ENCODE results near the gene JMJD4. TPM values are rescaled to one million over a fixed set of nuclear protein-coding genes. Genes with fewer than 3 reads are reported as not detected.
"Not testable (repeated sequence)": the region's sequence is repeated elsewhere in the genome, so short reads cannot be mapped to it uniquely, and the experiment has no call there.

The JMJD4 gene
- total RNA-seq, 1 donor from 2014 or later: 15.9 TPM

DNA sequence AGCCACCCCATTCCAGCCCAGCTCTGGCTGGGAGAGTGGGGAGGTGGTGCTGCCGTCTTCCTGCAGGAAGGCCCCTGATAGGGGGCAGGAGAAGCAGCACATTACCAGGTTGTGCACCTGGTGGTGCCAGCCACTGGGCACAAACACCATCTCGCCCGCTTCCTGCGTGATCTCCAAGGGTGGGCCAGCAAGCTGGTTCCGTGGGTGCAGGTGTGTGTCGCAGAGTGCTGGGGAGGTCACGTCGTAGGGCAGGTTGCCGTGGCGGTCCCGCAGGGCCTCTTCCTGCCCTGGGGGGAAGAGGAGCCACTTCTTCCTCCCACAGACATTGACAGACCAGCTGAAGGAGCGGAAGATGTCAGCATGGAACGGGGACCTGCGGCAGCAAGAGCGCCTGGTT is 1.8 kb downstream of the JMJD4 start:
- no peak for DNase-seq (ENCODE audit: low read depth in 2 of 2)

GRCh38 chr1:227732586-227733308 is 2.4 kb downstream of the JMJD4 start:
- no peak for DNase-seq (ENCODE audit: low read depth in 2 of 2)

- DNase-seq (ENCODE audit: low read depth in 2 of 2): no peak
Measured at GRCh38 chr1:227731696-227732585, 3.2 kb downstream of the JMJD4 start.

- no peak for DNase-seq (ENCODE audit: low read depth in 2 of 2)
Measured at GRCh38 chr1:227731241-227731677, 3.8 kb downstream of the JMJD4 start.

GRCh38 chr1:227730630-227731151 is 4.4 kb downstream of the JMJD4 start:
- no peak for DNase-seq (ENCODE audit: low read depth in 2 of 2)

- DNase-seq (ENCODE audit: low read depth in 2 of 2): peak in 1 of 2 donors; percentile 56
Measured at GRCh38 chr1:227729881-227730629, 5.0 kb downstream of the JMJD4 start.

- DNase-seq (ENCODE audit: low read depth in 2 of 2): no peak
Measured at GRCh38 chr1:227729144-227729880, 5.8 kb downstream of the JMJD4 start.

DNA sequence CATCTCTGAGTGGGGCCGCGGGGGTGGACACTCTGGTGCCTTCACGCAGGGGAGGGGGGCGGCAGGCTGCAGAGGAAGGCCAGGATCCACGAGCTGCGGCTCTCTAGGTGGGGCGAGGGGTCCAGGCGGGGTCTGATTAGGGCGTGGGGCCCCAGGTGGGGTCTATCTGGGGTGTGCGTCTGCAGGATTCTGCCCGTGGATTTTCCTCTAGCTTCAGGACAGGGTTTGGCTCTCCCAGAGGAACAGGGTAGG is 6.3 kb downstream of the JMJD4 start:
- DNase-seq (ENCODE audit: low read depth in 2 of 2): no peak

GRCh38 chr1:227728059-227728891 is 6.8 kb downstream of the JMJD4 start:
- DNase-seq (ENCODE audit: low read depth in 2 of 2): peak in 1 of 2 donors; percentile 53

- no peak for DNase-seq (ENCODE audit: low read depth in 2 of 2)
Measured at GRCh38 chr1:227726924-227727599, 8.0 kb downstream of the JMJD4 start.

DNA sequence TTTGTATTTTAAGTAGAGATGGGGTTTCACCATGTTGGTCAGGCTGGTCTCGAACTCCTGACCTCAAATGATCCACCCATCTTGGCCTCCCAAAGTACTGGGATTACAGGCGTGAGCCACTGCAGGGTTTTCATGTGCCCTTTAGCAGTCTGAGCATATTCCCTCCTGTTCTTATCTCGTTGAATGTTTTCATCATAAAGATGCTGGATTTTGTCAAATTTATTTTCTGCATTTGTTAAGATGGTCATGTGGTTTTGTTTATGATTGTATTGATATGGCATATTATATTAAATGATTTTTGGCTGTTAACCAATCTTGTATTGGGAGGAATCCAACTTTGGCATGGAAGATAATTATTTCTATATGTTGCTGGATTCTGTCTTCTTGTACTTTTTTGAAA is 8.8 kb downstream of the JMJD4 start:
- no peak for DNase-seq (ENCODE audit: low read depth in 2 of 2)

DNA sequence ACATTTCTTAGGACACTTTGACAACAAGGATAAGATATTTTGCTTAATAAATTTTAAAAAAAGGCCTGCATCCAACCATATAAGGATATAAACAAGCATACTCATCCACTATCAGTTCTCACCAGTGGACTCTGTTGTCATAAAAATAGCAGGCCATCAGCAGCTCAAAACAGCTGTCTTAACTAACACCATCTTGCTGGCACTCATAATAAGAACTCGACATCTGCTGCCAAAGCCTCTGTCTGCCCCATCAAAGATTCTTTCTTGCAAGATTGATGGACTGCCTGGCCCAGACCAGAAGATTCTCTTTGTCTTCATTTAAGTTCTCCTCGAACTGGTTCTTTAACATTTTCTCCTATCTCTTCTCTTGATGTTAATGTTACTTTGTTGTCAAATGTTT is 10.1 kb downstream of the JMJD4 start:
- DNase-seq (ENCODE audit: low read depth in 2 of 2): no peak

DNA sequence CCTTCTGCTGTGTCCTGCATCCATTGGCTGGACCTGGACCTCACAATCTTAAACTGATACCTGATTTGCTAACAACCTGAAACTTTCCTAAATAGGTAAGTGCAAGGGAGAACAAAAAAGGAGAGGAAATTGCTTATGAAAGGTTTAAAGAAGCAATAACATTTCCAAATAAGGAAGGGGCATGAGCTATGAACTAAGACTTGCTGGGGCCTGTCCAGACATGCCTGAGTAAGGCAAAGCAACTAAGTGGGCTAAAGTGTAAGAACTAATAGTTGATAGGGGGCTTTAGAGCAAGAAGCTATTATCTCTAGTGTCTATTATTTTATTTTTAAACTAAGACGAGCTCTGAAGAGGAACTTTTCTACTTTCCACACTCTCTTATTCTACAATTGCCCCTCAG is 11.6 kb downstream of the JMJD4 start:
- DNase-seq (ENCODE audit: low read depth in 2 of 2): no peak

DNA sequence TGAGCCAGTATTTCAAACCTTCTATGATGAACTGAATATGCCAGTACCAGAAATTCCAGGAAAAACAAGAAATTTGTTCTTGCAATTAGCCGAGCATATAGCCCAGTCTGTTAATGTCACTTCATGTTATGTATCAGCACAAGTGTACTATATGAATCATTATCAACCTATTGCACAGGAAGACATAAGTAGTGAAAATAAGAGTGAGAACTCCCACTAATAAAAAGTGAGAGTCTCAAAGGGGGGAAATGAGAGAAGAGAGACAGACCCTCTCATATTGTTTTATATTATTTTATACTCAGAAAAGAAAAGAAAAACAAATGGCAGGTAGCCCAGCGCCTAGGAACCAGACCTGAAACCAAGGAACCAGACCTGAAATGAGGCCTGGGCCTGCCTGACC is 16.2 kb downstream of the JMJD4 start:
- no peak for DNase-seq (ENCODE audit: low read depth in 2 of 2)

GRCh38 chr1:227712648-227713047 is 22.5 kb downstream of the JMJD4 start:
- DNase-seq (ENCODE audit: low read depth in 2 of 2): no peak

DNA sequence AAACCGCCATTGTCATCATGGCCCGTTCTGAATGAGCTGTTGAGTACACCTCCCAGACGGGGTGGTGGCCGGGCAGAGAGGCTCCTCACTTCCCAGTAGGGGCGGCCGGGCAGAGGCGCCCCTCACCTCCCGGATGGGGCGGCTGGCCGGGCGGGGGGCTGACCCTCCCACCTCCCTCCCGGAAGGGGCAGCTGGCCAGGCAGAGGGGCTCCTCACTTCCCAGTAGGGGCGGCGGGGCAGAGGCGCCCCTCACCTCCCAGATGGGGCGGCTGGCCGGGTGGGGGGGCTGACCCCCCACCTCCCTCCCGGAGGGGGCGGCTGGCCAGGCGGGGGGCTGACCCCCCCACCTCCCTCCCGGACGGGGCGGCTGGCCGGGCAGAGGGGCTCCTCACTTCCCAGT is 24.6 kb downstream of the JMJD4 start:
- not testable (repeated sequence) for DNase-seq (ENCODE audit: low read depth in 2 of 2)

DNA sequence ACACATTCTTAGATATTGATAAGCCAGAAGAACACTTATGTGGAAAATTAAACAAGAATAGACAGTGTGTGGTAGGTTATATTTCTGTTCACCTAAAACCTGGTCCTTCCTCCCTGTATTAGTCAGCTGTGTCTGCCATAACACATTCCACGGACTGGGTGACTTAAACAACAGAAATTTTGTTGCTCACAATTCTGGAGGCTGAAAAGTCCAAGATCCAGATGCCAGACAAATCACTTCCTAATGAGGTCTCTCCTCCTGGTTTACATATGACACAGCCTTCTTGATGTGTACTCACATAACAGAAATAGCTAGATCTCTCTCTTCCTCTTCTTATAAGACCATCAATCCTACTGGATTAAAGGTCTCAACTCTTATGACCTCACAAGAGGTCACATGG is 25.7 kb downstream of the JMJD4 start:
- DNase-seq (ENCODE audit: low read depth in 2 of 2): no peak

DNA sequence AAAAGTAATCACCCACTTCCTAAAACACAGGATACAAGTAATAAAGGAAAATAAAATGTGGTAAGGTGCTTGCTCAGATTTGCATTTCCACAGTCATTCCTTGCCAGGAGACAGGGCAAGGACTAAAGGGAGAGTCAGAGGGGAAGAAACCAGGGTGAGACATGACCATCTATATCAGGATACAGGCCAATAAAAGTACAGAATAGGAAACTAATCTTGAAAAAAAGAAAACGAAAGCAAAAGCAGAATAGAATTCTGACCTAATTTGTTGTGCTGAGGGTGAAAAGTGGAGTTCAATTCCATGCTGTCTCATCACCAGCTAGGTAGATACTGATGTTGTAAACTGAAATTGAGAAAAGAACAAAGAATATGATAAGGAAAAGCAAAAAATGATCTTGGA is 27.3 kb downstream of the JMJD4 start:
- no peak for DNase-seq (ENCODE audit: low read depth in 2 of 2)

DNA sequence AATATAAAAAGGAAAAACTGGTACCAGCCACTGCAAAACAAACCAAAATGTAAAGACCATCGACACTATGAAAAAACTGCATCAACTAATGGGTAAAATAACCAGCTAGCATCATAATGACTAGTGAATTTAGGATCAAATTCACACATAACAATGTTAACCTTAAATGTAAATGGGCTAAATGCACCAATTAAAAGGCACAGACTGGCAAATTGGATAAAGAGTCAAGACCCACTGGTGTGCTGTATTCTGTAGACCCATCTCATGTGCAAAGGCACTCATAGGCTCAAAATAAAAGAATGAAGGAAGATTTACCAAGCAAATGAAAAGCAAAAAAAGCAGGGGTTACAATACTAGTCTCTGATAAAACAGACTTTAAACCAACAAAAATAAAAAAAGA is 33.5 kb downstream of the JMJD4 start:
- not testable (repeated sequence) for DNase-seq (ENCODE audit: low read depth in 2 of 2)

- no peak for DNase-seq (ENCODE audit: low read depth in 2 of 2)
Measured at GRCh38 chr1:227697321-227697864, 37.7 kb downstream of the JMJD4 start.

Measured in dermis microvascular lymphatic vessel endothelial cell (primary cell).